ENCODE measurements around the gene CRIM1.

Gene CRIM1

GRCh38 chr2:36561237-36561944 lies 205.8 kb downstream of the CRIM1 start:
- DNase-seq: no peak

GRCh38 chr2:36562240-36562639 lies 206.7 kb downstream of the CRIM1 start:
- DNase-seq: no peak

- no peak for DNase-seq
Measured at GRCh38 chr2:36562973-36563532, 207.5 kb downstream of the CRIM1 start.

- no peak for DNase-seq
Measured at GRCh38 chr2:36564377-36564930, 208.9 kb downstream of the CRIM1 start.

- no peak for DNase-seq
Measured at GRCh38 chr2:36565712-36566111, 210.1 kb downstream of the CRIM1 start.

- DNase-seq: no peak
Measured at GRCh38 chr2:36566887-36567286, 211.3 kb downstream of the CRIM1 start.

- DNase-seq: no peak
Measured at GRCh38 chr2:36567711-36568408, 212.3 kb downstream of the CRIM1 start.

GRCh38 chr2:36568516-36569246 lies 213.1 kb downstream of the CRIM1 start:
- DNase-seq: no peak

GRCh38 chr2:36569267-36569856 lies 213.8 kb downstream of the CRIM1 start:
- DNase-seq: no peak

- DNase-seq: no peak
Measured at GRCh38 chr2:36570416-36570815, 214.8 kb downstream of the CRIM1 start.

GRCh38 chr2:36572054-36572718 lies 216.6 kb downstream of the CRIM1 start:
- no peak for DNase-seq

- DNase-seq: no peak
Measured at GRCh38 chr2:36572719-36573059, 217.1 kb downstream of the CRIM1 start.

- DNase-seq: no peak
Measured at GRCh38 chr2:36573165-36573564, 217.6 kb downstream of the CRIM1 start.

- DNase-seq: no peak
Measured at GRCh38 chr2:36574560-36574959, 219.0 kb downstream of the CRIM1 start.

GRCh38 chr2:36577884-36578283 lies 222.3 kb downstream of the CRIM1 start:
- no peak for DNase-seq

GRCh38 chr2:36578343-36579296 lies 223.0 kb downstream of the CRIM1 start:
- no peak for DNase-seq

- DNase-seq: no peak
Measured at GRCh38 chr2:36579297-36579664, 223.7 kb downstream of the CRIM1 start.

GRCh38 chr2:36582538-36582937 lies 227.0 kb downstream of the CRIM1 start:
- no peak for DNase-seq

- no peak for DNase-seq
Measured at GRCh38 chr2:36582951-36583350, 227.4 kb downstream of the CRIM1 start.

- DNase-seq: no peak
Measured at GRCh38 chr2:36584148-36584794, 228.7 kb downstream of the CRIM1 start.

GRCh38 chr2:36586672-36587071 lies 231.1 kb downstream of the CRIM1 start:
- no peak for DNase-seq
